NCI-H2081 treated with DMSO at 0.1 percent for 48 hours (cell line): Measurements from ENCODE around the gene FAM83C.

ENCODE experiments used
- DNase-seq: peaks from one replicate; lab custom pipeline; 2025; lab: John Stamatoyannopoulos, UW

Gene FAM83C

DNA sequence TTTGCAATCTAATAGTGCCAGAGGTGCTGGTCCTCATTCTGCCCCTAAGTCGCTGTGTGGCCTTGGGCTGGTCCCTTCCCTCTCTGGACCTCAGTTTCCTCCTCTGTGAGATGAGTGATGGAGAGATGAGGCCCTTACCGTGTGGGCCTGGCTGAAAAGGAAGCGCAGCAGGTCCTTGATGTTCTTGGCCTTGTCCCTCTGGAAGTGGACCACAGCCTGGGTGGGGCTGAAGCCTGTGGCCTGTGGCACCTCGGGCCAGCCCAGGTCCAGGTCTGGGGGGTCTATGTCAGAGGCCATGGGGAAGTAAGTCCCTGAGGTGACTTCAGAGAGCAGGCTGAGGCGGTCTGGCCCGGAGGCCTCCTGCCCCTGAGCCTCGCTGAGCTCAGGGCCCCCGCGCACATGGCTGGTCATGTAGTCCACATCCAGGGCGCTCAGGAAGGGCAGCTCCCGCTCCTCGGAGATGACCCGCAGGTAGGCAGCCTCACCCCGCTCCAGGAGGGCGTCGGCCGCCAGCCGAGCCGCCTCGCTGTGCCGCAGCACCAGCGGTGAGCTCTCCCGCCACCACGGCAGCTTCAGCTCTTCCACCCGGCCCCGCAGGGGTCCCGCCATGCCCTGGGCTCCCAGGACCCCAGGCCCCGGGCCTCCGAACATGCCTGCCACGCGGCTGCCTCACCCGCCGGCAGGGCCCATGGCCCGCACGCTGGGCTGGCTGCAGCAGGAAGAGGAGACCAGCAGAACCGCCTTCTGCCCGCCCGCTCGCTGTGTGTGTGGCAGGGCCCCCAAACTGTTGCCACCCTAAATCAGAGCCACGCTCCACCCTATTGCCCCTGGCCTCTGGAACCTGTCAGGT lies at the start of gene FAM83C:
Gene FAM83C, minus strand, starts transcription at position 772 of the 850 bp plus-strand sequence. Its CDS starts 121 bp downstream, at position 651.
- no peak for DNase-seq

DNA sequence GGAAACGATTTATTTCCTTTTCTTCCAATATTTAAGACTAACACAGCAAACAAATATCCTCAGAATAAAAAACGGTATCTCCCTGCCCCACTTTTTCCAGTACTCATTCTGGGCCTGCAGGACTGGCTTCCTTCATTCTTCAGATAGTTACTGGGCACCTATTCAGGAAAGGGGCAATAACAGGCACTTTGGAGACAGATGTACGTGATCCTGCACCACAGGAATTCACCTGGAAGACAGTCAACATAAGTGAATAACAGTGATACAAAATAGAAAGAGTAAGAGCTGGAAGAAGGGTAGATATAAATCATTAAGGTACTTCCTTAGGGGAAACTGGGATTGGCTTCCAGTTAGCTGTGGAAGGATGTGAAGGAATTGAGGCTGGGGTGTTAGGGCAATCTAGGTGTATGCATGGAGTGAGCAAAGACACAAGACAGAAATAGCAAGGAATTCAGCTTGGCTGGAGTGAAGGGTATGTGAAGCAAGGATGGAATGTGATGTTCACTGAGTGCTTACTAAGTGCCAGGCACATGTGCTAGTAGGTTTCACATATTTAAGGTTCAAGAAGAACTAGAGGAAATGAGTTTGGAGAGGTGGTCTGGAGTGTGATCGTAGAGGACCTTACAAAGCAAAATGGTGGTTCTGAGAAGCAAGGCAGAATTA lies 49.3 kb upstream of the FAM83C start:
- DNase-seq: no peak

DNA sequence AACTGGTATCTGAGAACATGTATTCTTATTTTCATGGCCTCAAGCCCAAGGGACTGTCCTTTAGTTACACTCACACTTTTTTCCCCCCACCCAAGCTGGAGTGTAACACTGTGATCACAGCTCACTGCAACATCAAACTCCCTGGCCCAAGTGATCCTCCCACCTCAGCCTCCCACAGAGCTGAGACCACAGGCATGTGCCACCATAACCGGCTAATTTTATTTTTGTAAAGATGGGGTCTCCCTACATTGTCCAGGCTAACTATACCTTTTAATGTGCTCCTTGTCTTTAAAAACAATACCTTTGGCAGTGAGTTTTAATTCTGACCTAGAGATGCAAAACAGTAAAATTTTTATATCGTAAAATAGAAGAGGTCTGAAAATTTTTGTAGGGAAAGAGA lies 48.2 kb upstream of the FAM83C start:
- DNase-seq: no peak

DNA sequence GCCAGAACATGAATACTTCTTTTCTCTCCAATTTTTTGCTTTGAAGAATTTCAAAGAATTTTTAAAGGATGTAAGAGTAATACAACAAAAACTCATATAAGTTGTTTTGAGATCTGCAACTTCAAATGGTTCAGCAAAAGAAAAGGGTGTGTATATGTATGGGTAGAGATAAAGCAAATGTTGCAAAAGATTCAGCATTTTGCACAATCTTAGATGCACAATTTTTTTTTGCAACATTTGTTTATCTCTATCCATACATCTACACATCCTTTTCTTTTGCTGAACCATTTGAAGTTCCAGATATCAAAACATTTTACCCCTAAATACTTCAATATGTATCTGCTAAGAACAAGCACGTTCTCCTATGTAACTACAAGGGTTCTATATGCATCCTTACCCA lies 47.4 kb upstream of the FAM83C start:
- DNase-seq: no peak

DNA sequence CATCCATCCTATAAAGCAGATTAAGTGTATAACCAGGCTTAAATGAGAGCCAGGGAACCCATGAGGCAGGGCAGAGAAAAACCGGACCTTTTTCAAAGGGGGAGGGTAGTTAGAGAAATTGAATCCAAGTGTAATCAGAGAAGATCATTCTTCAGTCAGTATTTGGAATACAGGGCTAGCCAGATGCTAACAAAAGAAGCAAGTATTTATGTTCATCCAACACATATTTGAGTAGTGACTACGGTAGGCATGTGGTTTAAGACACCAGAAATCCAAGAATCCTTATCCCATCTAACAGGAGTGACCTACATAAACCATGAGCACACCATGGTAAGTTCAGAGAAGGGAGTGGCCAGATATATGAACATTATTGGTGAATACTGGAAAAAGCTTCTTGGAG lies 46.8 kb upstream of the FAM83C start:
- DNase-seq: no peak

DNA sequence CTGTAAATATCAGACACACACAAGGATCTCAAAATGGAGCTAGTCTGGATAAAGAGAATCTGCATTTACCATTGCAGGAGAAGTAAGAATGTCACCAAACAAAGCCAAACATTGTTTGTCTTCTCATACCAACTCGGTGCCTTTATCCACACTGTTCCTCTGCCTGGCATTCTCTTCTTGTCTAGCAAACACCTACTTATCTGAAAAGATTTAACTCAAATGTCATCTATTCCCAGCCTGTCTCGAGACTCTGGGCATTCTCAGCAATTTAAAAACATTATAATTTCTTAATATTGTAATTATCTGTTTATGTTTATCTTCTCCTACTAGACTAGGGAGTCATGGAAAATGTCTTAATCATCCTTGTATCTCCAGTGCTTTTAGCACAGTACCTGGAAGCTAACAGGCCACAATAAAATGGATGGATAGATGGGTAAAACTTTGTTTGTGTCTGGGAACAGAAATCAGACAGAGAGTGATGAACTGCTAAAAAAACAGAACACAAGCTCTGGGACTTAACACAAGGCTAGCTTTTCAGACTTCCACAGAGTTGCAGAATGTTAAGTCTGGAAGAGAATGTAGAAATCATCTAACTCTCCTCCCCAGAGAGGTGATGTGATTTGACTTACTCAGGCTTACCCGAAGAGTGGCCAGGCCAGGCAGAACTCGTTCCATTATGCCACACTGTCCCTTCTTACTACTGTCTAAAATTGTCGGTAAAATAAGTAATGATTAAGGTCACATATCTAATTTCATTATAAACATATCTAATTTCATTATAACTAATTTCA lies 42.3 kb upstream of the FAM83C start:
- no peak for DNase-seq

DNA sequence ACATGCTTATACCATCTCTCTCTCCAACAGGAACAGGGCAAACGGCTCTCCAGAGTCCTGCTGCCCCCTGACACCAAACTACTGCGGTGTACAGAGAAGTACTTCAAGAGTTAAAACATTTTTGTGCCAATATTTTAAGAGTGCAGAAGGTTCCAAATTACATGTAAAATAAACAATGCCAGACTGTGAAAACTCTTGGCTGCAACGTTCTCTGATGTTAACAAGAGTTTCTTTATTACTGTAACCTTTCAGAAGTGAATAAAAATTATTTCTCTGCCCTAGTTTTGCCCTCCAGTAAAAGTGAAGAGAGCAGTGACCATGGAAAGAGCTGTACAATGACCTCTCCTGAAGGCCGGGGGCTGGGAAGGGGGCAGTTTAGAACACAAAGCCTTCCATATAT lies 41.4 kb upstream of the FAM83C start:
- no peak for DNase-seq

DNA sequence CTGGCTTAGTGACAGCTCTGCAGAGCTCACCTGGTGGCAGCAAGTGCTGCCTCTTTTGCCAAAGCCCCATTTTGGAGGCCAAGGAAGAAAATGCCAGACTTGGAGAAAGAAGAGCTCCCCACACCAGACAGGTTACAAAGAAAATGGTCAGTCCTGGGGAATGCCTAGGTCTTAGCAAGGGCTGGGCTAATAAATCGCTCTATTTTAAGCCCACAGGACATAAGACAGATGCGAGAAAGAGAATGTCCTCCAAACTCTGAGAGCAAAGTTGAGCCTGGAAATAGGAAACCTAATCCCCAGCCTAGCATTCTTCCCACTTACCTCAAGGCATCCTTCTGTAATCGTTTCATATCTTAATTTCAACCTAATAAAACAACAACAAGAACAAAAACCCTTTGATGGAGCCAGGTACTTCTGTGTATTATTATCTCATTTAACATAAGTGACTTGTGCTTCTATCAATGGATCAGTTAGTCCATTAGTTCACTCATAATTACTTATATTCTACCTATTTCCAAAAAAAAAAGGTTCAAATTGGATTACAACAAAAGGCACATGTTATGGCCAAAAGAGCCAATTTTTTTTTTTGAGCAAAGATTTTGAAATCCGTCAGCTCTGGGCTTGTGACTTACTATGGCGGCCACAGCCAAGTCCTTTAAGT lies 40.4 kb upstream of the FAM83C start:
- DNase-seq: no peak

DNA sequence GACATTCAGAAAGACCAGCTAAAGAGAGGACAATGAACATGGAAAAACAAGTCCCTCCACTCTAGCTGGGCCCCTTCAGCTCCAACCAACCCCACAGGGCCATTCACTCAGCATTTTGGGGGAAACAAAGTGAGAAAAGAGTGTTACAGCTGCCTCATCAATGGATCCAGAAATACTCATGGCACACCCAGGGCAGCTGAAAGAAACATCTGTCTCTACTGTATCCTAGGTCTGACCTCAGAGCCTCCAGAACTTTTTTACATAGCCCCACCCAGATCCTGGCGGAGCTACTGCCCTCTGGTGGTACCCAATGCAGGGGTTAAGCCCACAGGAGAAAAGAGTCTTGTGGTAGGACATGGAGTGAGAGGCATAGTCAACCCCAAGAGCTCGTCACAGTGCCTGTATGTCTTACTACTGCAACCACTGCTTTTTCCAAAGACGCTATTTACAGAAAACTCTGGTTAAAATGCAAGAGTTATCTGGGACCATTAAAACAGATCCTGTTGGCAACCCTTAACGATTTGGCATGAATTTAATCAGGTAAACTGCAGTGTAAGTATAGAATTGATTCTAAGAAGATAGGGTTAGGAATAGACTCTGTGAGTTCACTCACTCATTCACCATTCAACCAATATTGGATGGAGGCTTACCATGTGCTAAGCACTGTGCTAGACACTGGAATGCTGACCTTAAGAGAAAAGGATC lies 37.4 kb upstream of the FAM83C start:
- no peak for DNase-seq

DNA sequence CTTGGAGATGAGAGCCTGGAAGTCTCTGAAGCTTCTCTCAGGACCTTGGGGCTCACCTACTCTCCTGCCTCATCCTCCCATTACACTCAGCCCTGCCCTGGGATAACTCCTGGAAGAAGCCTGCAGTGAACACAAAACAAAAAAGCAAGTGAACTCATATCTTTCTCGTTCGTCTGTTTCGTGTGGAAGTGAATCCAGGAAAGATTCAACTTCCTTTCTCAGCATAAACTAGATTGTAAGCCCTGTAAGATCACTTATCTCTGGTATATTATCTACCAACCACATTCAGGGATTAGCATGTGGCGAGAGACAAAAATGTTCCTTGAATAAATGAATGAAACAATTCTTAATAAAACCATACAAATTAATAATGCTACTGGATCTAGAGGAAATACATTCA lies 36.5 kb upstream of the FAM83C start:
- DNase-seq: no peak

DNA sequence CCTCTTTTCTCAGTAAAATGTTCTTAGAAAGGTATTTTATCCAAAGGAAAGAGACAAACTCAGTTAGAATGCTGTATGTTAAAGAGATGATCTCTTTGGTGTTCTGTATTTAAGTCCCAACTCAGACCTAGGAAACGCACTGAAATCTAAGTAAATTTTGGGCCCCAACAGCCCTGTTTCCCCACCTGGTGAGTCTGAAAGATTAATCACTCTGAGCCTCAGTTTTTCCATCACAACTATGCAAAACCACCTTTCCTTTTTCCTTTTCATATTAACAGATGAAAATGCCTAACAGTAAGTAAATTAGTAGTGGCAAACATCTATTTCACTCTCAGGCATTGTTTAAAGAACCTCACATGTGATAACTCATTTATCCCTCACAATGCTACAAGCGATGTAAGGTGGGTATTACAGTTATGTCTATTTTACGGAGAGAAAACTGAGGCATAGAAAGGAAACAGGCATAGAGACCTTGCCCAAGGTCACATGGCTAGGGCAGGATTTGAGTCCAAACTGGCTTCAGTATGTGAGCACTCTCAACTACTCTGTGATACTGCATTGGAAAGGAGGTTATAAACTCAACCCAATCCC lies 36.0 kb upstream of the FAM83C start:
- DNase-seq: no peak

DNA sequence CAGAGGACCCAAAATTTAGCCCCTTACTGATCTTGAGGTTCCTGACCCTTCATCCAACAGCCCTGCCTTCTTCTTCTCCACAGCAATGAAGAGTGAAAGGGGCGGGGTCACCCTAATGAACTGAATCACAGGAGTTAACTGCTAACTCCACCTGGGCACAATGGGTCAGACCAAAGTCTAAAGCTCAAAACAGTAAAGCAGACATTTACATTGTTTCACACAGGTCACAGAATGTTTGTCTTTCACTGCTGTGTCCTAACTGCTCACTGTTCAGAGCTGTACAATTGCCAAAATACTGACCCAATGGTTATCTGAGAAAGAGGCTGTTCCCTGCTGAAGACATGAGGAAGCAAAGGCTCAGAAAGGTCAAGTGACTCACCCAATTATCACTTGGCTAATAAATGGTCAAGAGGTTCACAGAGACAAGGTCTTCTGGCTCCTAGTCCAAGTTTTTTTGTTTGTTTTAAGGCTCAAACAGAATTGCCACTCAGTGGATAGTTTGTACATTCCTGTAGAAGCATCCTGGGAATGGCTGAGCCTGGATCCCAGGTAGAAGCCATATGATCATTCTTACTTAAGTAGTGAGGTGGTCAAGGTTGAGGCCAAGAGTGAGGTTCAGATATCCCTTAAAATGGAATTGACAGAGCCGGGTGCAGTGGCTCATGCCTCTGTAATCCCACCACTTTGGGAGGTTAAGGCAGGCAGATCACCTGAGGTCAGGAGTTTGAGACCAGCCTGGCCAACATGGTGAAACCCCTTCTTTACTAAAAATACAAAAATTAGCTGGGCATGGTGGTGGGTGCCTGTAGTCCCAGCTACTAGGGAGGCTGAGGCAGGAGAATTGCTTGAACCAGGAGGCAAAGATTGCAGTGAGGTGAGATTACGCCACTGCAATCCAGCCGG lies 35.1 kb upstream of the FAM83C start:
- DNase-seq: no peak

DNA sequence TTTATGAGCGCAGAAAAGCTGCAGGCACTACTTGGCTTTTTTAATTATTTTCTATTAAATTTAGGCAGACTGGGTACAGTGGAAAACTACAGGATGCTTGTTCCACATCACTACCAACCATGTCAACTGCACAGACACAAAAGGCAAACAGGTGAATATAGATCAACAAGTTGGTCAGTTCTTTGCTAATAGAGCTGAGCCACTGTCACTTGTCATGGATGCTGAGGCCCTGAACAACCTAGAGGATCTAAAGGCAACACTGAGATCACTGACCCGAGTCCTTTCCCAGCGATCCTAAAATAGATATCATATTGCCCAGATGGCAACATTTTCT lies 34.5 kb upstream of the FAM83C start:
- no peak for DNase-seq

DNA sequence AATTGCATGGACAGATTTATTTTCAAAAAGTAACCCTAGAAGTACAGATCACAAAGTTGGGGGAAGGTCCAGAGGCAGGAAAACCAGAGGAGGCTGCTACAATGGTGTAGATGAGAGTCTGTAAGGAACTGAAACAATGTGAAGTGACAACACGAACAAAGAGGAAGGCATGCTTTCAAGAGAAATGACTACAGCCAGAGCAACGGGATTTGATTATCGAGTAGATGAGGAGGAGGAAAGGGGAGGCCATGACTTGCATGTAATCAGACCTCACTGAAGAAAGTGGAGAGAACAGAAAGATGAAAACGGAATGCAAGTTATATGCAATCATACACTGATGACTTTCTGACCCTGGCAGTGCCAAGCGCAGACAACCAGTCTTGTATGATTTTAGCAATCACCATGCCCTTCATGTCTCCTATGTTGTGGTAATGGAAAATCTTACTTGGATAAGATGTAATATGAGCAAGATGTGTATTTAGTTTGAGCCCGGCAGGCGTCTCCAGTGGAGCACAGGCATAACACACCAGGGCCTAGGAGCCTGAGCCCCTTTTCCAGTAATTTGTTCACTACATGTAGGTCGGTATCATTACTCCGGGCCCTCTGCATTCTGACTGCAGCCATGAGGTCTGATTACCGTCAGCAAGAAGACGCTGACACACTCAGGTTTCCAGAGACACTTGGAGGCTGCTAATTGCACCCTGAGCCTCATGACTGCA lies 34.0 kb upstream of the FAM83C start:
- no peak for DNase-seq

DNA sequence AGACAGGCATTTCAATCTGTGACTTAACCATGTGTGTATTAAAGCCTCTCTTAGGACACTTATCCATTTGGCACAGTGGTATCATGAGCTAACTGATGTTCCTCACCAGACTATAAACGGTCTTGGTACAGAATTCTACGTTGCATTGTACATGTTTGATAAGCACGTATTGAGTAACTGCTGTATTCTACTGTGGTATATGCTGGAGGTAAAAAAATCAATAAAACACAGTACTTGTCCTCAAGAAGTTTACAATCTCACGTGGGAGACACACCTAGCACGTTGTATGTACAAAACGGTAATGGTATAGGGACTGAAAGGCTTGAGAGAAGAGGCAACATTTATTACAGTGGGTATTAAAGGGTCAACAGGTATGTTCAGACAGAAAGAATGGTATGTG lies 33.2 kb upstream of the FAM83C start:
- no peak for DNase-seq

DNA sequence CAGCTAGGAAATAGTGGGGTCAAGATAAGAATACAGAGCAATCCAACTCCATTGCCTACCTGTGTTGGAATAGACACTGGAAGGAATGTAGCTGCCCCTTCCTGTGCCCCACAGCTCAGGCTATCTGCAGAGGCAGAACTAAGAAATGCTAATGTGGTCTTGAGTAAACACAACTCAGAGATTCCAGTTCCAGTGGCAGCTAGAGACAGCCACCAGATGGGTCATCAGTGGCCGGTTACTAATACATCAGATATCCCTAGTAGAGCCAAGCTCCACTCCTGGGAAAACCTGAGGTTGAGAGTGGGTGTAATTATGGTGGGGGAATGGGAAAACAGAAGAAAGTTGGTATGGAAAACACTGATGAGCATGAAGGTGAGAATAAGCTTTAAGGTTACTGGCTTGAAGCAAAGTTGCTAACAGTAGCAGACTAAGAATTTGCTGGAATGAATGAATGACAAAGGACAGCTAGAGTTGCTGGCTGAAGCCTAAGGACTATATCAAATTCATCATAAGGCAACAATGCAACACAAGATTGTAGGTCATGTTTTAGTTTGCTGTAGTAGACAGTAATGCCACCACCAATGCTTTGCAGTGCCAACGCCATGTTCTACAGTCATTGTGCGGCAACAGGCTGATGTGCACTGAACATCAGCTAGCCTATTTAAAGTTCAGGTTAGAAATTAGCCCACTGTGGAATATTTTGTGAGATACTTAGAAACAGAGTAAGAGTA lies 28.3 kb upstream of the FAM83C start:
- DNase-seq: no peak

DNA sequence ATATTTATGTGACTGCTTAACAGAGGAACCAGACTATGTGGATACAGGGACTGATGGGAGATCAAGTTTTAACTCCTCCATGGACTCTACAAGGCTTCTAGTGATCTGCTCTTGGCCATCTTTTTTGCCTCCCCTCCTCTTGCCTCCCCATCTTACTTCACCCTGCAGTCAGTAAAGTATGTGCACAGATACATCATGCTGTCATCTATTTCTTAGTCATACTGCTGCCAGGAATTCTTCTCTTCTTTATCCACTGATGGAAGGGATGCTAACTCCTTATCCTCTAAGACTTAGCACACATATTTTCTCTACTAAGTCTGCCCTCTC lies 27.6 kb upstream of the FAM83C start:
- no peak for DNase-seq

DNA sequence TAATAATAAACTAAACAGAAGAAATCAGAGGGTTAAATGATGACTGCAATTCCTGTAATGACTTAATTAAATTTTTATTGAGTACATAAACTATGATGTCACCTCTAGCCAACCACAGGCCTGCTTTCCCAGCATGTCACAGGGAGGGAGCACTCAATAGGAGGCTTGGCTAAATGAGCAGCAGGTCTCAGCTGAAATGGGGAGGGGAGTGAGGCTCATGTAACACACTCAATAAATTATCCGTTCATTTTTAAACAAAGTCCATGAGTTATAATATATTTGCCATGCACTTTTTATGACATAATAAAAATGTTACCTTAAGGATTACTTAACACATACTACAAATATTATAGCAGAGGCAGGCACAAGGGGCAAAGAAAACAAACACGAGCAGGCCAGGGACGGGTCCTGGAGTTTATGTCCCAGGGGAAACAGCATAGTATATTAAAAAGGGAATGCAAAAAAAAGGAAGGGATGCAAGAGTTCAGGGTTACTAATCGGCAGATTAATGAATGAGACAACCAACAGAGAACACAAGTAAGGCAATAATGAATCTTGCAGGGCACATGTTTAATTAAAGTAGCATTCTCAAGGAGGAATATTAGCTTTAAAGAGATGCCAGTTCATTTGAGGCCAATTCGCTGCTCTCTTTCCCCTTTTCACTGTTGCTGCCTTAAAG lies 27.1 kb upstream of the FAM83C start:
- DNase-seq: no peak
